ENCODE measurements around the gene SKIL. TPM values are rescaled to one million over a fixed set of nuclear protein-coding genes. Genes with fewer than 3 reads are reported as not detected.
A peak's percentile ranks its signal among the peaks of the same experiment; 100 is the strongest.

Gene SKIL
- total RNA-seq, 1 donor from 2014 or later, result 32.4 TPM

GRCh38 chr3:170360466-170360865 is 3.0 kb downstream of the SKIL start:
- H3K4me1 ChIP-seq (ENCODE audit: control insufficient read depth in 3 of 3, insufficient read depth in 3 of 3, low read length in 3 of 3), result peaks cover 24 to 37% (median 27%) of the 10 kb centered on the region in 3 donors
- H3K36me3 ChIP-seq (ENCODE audit: control insufficient read depth in 3 of 3, insufficient read depth in 3 of 3, low read length in 3 of 3), result peaks cover 3 to 4% (median 3%) of the 10 kb centered on the region in 3 donors
- no peak overlapping the region for H3K9ac ChIP-seq (ENCODE audit: low read depth in 1 of 3, low read length in 3 of 3)
- peak overlapping the region in 1 of 3 donors; percentile 7 for H3K4me3 ChIP-seq (ENCODE audit: low read length in 3 of 3)
- H3K27me3 ChIP-seq (ENCODE audit: control insufficient read depth in 3 of 3, insufficient read depth in 3 of 3, low read length in 3 of 3), result no peaks in the 10 kb centered on the region
- no peak overlapping the region for H3K27ac ChIP-seq (ENCODE audit: low read depth, low read length)
- no peaks in the 10 kb centered on the region for H3K9me3 ChIP-seq (ENCODE audit: control insufficient read depth in 3 of 3, low read length in 3 of 3)

GRCh38 chr3:170360916-170361315 is 3.4 kb downstream of the SKIL start:
- H3K36me3 ChIP-seq (ENCODE audit: control insufficient read depth in 3 of 3, insufficient read depth in 3 of 3, low read length in 3 of 3), result peaks cover 3 to 4% (median 3%) of the 10 kb centered on the region in 3 donors
- H3K27me3 ChIP-seq (ENCODE audit: control insufficient read depth in 3 of 3, insufficient read depth in 3 of 3, low read length in 3 of 3), result no peaks in the 10 kb centered on the region
- peaks cover 20 to 33% (median 22%) of the 10 kb centered on the region in 3 donors for H3K4me1 ChIP-seq (ENCODE audit: control insufficient read depth in 3 of 3, insufficient read depth in 3 of 3, low read length in 3 of 3)
- no peaks in the 10 kb centered on the region for H3K9me3 ChIP-seq (ENCODE audit: control insufficient read depth in 3 of 3, low read length in 3 of 3)
- H3K27ac ChIP-seq (ENCODE audit: low read depth, low read length), result no peak overlapping the region
- no peak overlapping the region for H3K9ac ChIP-seq (ENCODE audit: low read depth in 1 of 3, low read length in 3 of 3)
- peak overlapping the region; percentile 0 to 10 (median 7) for H3K4me3 ChIP-seq (ENCODE audit: low read length in 3 of 3)

- Histone ChIP-seq H3K36me3 (ENCODE audit: control insufficient read depth in 3 of 3, insufficient read depth in 3 of 3, low read length in 3 of 3) (peaks cover 3 to 4% (median 3%) of the 10 kb centered on the region in 3 donors), H3K9me3 (ENCODE audit: control insufficient read depth in 3 of 3, low read length in 3 of 3) (no peaks in the 10 kb centered on the region), H3K4me3 (ENCODE audit: low read length in 3 of 3) (peak overlapping the region in 1 of 3 donors; percentile 52), H3K27me3 (ENCODE audit: control insufficient read depth in 3 of 3, insufficient read depth in 3 of 3, low read length in 3 of 3) (no peaks in the 10 kb centered on the region), H3K9ac (ENCODE audit: low read depth in 1 of 3, low read length in 3 of 3) (no peak overlapping the region), H3K4me1 (ENCODE audit: control insufficient read depth in 3 of 3, insufficient read depth in 3 of 3, low read length in 3 of 3) (peaks cover 20 to 29% (median 22%) of the 10 kb centered on the region in 3 donors), H3K27ac (ENCODE audit: low read depth, low read length) (no peak overlapping the region)
Observed at GRCh38 chr3:170361711-170362110, 4.2 kb downstream of the SKIL start.

GRCh38 chr3:170363471-170363994 is 6.0 kb downstream of the SKIL start:
- Histone ChIP-seq H3K36me3 (ENCODE audit: control insufficient read depth in 3 of 3, insufficient read depth in 3 of 3, low read length in 3 of 3) (peaks cover 3 to 4% (median 3%) of the 10 kb centered on the region in 3 donors), H3K27ac (ENCODE audit: low read depth, low read length) (no peak overlapping the region), H3K4me3 (ENCODE audit: low read length in 3 of 3) (no peak overlapping the region), H3K9ac (ENCODE audit: low read depth in 1 of 3, low read length in 3 of 3) (no peak overlapping the region), H3K9me3 (ENCODE audit: control insufficient read depth in 3 of 3, low read length in 3 of 3) (no peaks in the 10 kb centered on the region), H3K27me3 (ENCODE audit: control insufficient read depth in 3 of 3, insufficient read depth in 3 of 3, low read length in 3 of 3) (no peaks in the 10 kb centered on the region), H3K4me1 (ENCODE audit: control insufficient read depth in 3 of 3, insufficient read depth in 3 of 3, low read length in 3 of 3) (peaks cover 18 to 27% (median 19%) of the 10 kb centered on the region in 3 donors)

GRCh38 chr3:170364965-170365364 is 7.5 kb downstream of the SKIL start:
- peaks cover 16 to 23% (median 19%) of the 10 kb centered on the region in 3 donors for H3K4me1 ChIP-seq (ENCODE audit: control insufficient read depth in 3 of 3, insufficient read depth in 3 of 3, low read length in 3 of 3)
- no peak overlapping the region for H3K27ac ChIP-seq (ENCODE audit: low read depth, low read length)

GRCh38 chr3:170367797-170368196 is 10.3 kb downstream of the SKIL start:
- no peaks in the 10 kb centered on the region for H3K27me3 ChIP-seq (ENCODE audit: control insufficient read depth in 3 of 3, insufficient read depth in 3 of 3, low read length in 3 of 3)
- peaks cover 0 to 2% (median 0%) of the 10 kb centered on the region in 3 donors for H3K36me3 ChIP-seq (ENCODE audit: control insufficient read depth in 3 of 3, insufficient read depth in 3 of 3, low read length in 3 of 3)
- no peak overlapping the region for H3K4me3 ChIP-seq (ENCODE audit: low read length in 3 of 3)
- H3K9me3 ChIP-seq (ENCODE audit: control insufficient read depth in 3 of 3, low read length in 3 of 3), result no peaks in the 10 kb centered on the region
- peaks cover 7 to 14% (median 10%) of the 10 kb centered on the region in 3 donors for H3K4me1 ChIP-seq (ENCODE audit: control insufficient read depth in 3 of 3, insufficient read depth in 3 of 3, low read length in 3 of 3)
- H3K27ac ChIP-seq (ENCODE audit: low read depth, low read length), result no peak overlapping the region
- no peak overlapping the region for H3K9ac ChIP-seq (ENCODE audit: low read depth in 1 of 3, low read length in 3 of 3)

More at GRCh38 chr3:170364965-170365364, 7.5 kb downstream of the SKIL start:
- no peaks in the 10 kb centered on the region for H3K27me3 ChIP-seq (ENCODE audit: control insufficient read depth in 3 of 3, insufficient read depth in 3 of 3, low read length in 3 of 3)
- H3K9me3 ChIP-seq (ENCODE audit: control insufficient read depth in 3 of 3, low read length in 3 of 3), result no peaks in the 10 kb centered on the region
- no peak overlapping the region for H3K4me3 ChIP-seq (ENCODE audit: low read length in 3 of 3)
- peaks cover 3 to 4% (median 4%) of the 10 kb centered on the region in 3 donors for H3K36me3 ChIP-seq (ENCODE audit: control insufficient read depth in 3 of 3, insufficient read depth in 3 of 3, low read length in 3 of 3)
- no peak overlapping the region for H3K9ac ChIP-seq (ENCODE audit: low read depth in 1 of 3, low read length in 3 of 3)

GRCh38 chr3:170368921-170369320 is 11.4 kb downstream of the SKIL start:
- H3K9ac ChIP-seq (ENCODE audit: low read depth in 1 of 3, low read length in 3 of 3), result no peak overlapping the region
- H3K27me3 ChIP-seq (ENCODE audit: control insufficient read depth in 3 of 3, insufficient read depth in 3 of 3, low read length in 3 of 3), result no peaks in the 10 kb centered on the region
- peaks cover 4 to 14% (median 7%) of the 10 kb centered on the region in 3 donors for H3K4me1 ChIP-seq (ENCODE audit: control insufficient read depth in 3 of 3, insufficient read depth in 3 of 3, low read length in 3 of 3)

GRCh38 chr3:170372190-170372879 is 14.8 kb downstream of the SKIL start:
- peaks cover 0 to 2% (median 0%) of the 10 kb centered on the region in 3 donors for H3K36me3 ChIP-seq (ENCODE audit: control insufficient read depth in 3 of 3, insufficient read depth in 3 of 3, low read length in 3 of 3)
- peaks cover 6 to 23% (median 7%) of the 10 kb centered on the region in 3 donors for H3K4me1 ChIP-seq (ENCODE audit: control insufficient read depth in 3 of 3, insufficient read depth in 3 of 3, low read length in 3 of 3)
- H3K27me3 ChIP-seq (ENCODE audit: control insufficient read depth in 3 of 3, insufficient read depth in 3 of 3, low read length in 3 of 3), result no peaks in the 10 kb centered on the region
- no peaks in the 10 kb centered on the region for H3K9me3 ChIP-seq (ENCODE audit: control insufficient read depth in 3 of 3, low read length in 3 of 3)
- no peak overlapping the region for H3K27ac ChIP-seq (ENCODE audit: low read depth, low read length)
- peak overlapping the region in 1 of 3 donors; percentile 4 for H3K9ac ChIP-seq (ENCODE audit: low read depth in 1 of 3, low read length in 3 of 3)
- no peak overlapping the region for H3K4me3 ChIP-seq (ENCODE audit: low read length in 3 of 3)

More at GRCh38 chr3:170368921-170369320, 11.4 kb downstream of the SKIL start:
- Histone ChIP-seq H3K9me3 (ENCODE audit: control insufficient read depth in 3 of 3, low read length in 3 of 3) (no peaks in the 10 kb centered on the region), H3K36me3 (ENCODE audit: control insufficient read depth in 3 of 3, insufficient read depth in 3 of 3, low read length in 3 of 3) (peaks cover 0 to 2% (median 0%) of the 10 kb centered on the region in 3 donors), H3K27ac (ENCODE audit: low read depth, low read length) (no peak overlapping the region), H3K4me3 (ENCODE audit: low read length in 3 of 3) (no peak overlapping the region)

GRCh38 chr3:170383567-170383966 is 26.1 kb downstream of the SKIL start:
- no peak overlapping the region for H3K27ac ChIP-seq (ENCODE audit: low read depth, low read length)
- H3K9ac ChIP-seq (ENCODE audit: low read depth in 1 of 3, low read length in 3 of 3), result no peak overlapping the region
- H3K36me3 ChIP-seq (ENCODE audit: control insufficient read depth in 3 of 3, insufficient read depth in 3 of 3, low read length in 3 of 3), result peaks cover 9 to 19% (median 19%) of the 10 kb centered on the region in 3 donors
- no peaks in the 10 kb centered on the region for H3K27me3 ChIP-seq (ENCODE audit: control insufficient read depth in 3 of 3, insufficient read depth in 3 of 3, low read length in 3 of 3)
- H3K9me3 ChIP-seq (ENCODE audit: control insufficient read depth in 3 of 3, low read length in 3 of 3), result no peaks in the 10 kb centered on the region
- H3K4me1 ChIP-seq (ENCODE audit: control insufficient read depth in 3 of 3, insufficient read depth in 3 of 3, low read length in 3 of 3), result peaks cover 0 to 4% (median 3%) of the 10 kb centered on the region in 3 donors
- no peak overlapping the region for H3K4me3 ChIP-seq (ENCODE audit: low read length in 3 of 3)

GRCh38 chr3:170386468-170386867 is 29.0 kb downstream of the SKIL start:
- H3K4me1 ChIP-seq (ENCODE audit: control insufficient read depth in 3 of 3, insufficient read depth in 3 of 3, low read length in 3 of 3), result peaks cover 0 to 2% (median 0%) of the 10 kb centered on the region in 3 donors
- H3K36me3 ChIP-seq (ENCODE audit: control insufficient read depth in 3 of 3, insufficient read depth in 3 of 3, low read length in 3 of 3), result peaks cover 18 to 27% (median 24%) of the 10 kb centered on the region in 3 donors
- no peak overlapping the region for H3K9ac ChIP-seq (ENCODE audit: low read depth in 1 of 3, low read length in 3 of 3)

More at GRCh38 chr3:170386468-170386867, 29.0 kb downstream of the SKIL start:
- no peaks in the 10 kb centered on the region for H3K27me3 ChIP-seq (ENCODE audit: control insufficient read depth in 3 of 3, insufficient read depth in 3 of 3, low read length in 3 of 3)
- H3K4me3 ChIP-seq (ENCODE audit: low read length in 3 of 3), result no peak overlapping the region
- H3K27ac ChIP-seq (ENCODE audit: low read depth, low read length), result no peak overlapping the region
- H3K9me3 ChIP-seq (ENCODE audit: control insufficient read depth in 3 of 3, low read length in 3 of 3), result no peaks in the 10 kb centered on the region
